ENCODE results near the gene IL9R.
"Not testable (repeated sequence)": the region's sequence is repeated elsewhere in the genome, so short reads cannot be mapped to it uniquely, and the experiment has no call there.

IL9R gene

GRCh38 chrX:156004740-156005139 is 7.2 kb downstream of the IL9R start:
- no peak overlapping the region for H3K27ac ChIP-seq (ENCODE audit: low read depth, low read length)
- H3K27me3 ChIP-seq (ENCODE audit: control insufficient read depth in 1 of 2, insufficient read depth in 2 of 2, low read length in 2 of 2) = no peaks in the 10 kb centered on the region
- no peaks in the 10 kb centered on the region for H3K36me3 ChIP-seq (ENCODE audit: control insufficient read depth in 1 of 2, insufficient read depth in 2 of 2, low read length in 2 of 2)
- H3K4me3 ChIP-seq (ENCODE audit: low read depth in 1 of 2, low read length in 2 of 2) = no peak overlapping the region
- H3K9ac ChIP-seq (ENCODE audit: low read depth in 1 of 2, low read length in 2 of 2) = no peak overlapping the region
- H3K9me3 ChIP-seq (ENCODE audit: control insufficient read depth in 1 of 2, low read length in 2 of 2) = no peaks in the 10 kb centered on the region
- H3K4me1 ChIP-seq (ENCODE audit: control insufficient read depth in 1 of 2, insufficient read depth in 2 of 2, low read length in 2 of 2) = peaks cover 0 to 13% of the 10 kb centered on the region in 2 donors

DNA sequence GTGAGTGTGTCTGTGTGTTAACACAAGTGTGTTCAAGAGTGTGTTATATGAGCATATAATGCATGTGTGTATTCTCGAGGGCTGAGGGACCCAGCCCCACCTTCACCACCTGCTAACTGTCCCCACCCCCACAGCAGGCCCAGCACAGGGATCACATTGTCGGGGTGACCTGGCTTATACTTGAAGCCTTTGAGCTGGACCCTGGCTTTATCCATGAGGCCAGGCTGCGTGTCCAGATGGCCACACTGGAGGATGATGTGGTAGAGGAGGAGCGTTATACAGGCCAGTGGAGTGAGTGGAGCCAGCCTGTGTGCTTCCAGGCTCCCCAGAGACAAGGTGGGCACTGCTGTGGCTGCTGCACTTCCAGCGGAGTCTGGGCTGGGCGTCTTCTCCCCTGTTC is 7.6 kb downstream of the IL9R start:
- no peak overlapping the region for H3K27ac ChIP-seq (ENCODE audit: low read depth, low read length)
- H3K36me3 ChIP-seq (ENCODE audit: control insufficient read depth in 1 of 2, insufficient read depth in 2 of 2, low read length in 2 of 2) = no peaks in the 10 kb centered on the region
- no peaks in the 10 kb centered on the region for H3K9me3 ChIP-seq (ENCODE audit: control insufficient read depth in 1 of 2, low read length in 2 of 2)

GRCh38 chrX:156006468-156006867 is 9.0 kb downstream of the IL9R start:
- H3K9me3 ChIP-seq (ENCODE audit: control insufficient read depth in 1 of 2, low read length in 2 of 2); H3K4me3 ChIP-seq (ENCODE audit: low read depth in 1 of 2, low read length in 2 of 2); H3K27me3 ChIP-seq (ENCODE audit: control insufficient read depth in 1 of 2, insufficient read depth in 2 of 2, low read length in 2 of 2); H3K4me1 ChIP-seq (ENCODE audit: control insufficient read depth in 1 of 2, insufficient read depth in 2 of 2, low read length in 2 of 2); H3K9ac ChIP-seq (ENCODE audit: low read depth in 1 of 2, low read length in 2 of 2); H3K27ac ChIP-seq (ENCODE audit: low read depth, low read length); H3K36me3 ChIP-seq (ENCODE audit: control insufficient read depth in 1 of 2, insufficient read depth in 2 of 2, low read length in 2 of 2): not testable (repeated sequence)

More for the DNA sequence above, 7.6 kb downstream of the IL9R start:
- Histone ChIP-seq H3K4me3 (ENCODE audit: low read depth in 1 of 2, low read length in 2 of 2) (no peak overlapping the region), H3K27me3 (ENCODE audit: control insufficient read depth in 1 of 2, insufficient read depth in 2 of 2, low read length in 2 of 2) (no peaks in the 10 kb centered on the region), H3K4me1 (ENCODE audit: control insufficient read depth in 1 of 2, insufficient read depth in 2 of 2, low read length in 2 of 2) (peaks cover 0 to 11% of the 10 kb centered on the region in 2 donors), H3K9ac (ENCODE audit: low read depth in 1 of 2, low read length in 2 of 2) (no peak overlapping the region)

GRCh38 chrX:156008379-156008778 is 10.9 kb downstream of the IL9R start:
- H3K36me3 ChIP-seq (ENCODE audit: control insufficient read depth in 1 of 2, insufficient read depth in 2 of 2, low read length in 2 of 2); H3K9ac ChIP-seq (ENCODE audit: low read depth in 1 of 2, low read length in 2 of 2); H3K4me1 ChIP-seq (ENCODE audit: control insufficient read depth in 1 of 2, insufficient read depth in 2 of 2, low read length in 2 of 2); H3K4me3 ChIP-seq (ENCODE audit: low read depth in 1 of 2, low read length in 2 of 2); H3K27me3 ChIP-seq (ENCODE audit: control insufficient read depth in 1 of 2, insufficient read depth in 2 of 2, low read length in 2 of 2); H3K27ac ChIP-seq (ENCODE audit: low read depth, low read length); H3K9me3 ChIP-seq (ENCODE audit: control insufficient read depth in 1 of 2, low read length in 2 of 2): not testable (repeated sequence)

DNA sequence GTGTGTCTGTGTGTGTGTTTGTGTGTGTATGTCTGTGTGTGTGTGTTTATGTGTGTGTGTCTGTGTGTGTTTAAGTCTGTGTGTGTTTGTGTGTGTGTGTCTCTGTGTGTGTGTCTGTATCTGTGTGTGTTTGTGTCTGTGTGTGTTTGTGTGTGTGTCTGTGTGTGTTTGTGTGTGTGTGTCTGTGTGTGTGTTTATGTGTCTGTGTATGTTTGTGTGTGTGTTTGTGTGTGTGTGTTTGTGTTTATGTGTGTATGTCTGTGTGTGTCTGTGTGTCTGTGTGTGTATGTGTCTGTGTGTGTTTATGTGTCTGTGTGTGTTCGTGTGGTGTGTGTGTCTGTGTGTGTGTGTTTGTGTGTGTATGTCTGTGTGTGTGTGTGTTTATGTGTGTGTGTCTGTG is 11.4 kb downstream of the IL9R start:
- Histone ChIP-seq H3K9ac (ENCODE audit: low read depth in 1 of 2, low read length in 2 of 2) (no peak overlapping the region), H3K36me3 (ENCODE audit: control insufficient read depth in 1 of 2, insufficient read depth in 2 of 2, low read length in 2 of 2) (no peaks in the 10 kb centered on the region), H3K9me3 (ENCODE audit: control insufficient read depth in 1 of 2, low read length in 2 of 2) (no peaks in the 10 kb centered on the region), H3K4me3 (ENCODE audit: low read depth in 1 of 2, low read length in 2 of 2) (no peak overlapping the region), H3K27me3 (ENCODE audit: control insufficient read depth in 1 of 2, insufficient read depth in 2 of 2, low read length in 2 of 2) (no peaks in the 10 kb centered on the region), H3K27ac (ENCODE audit: low read depth, low read length) (no peak overlapping the region), H3K4me1 (ENCODE audit: control insufficient read depth in 1 of 2, insufficient read depth in 2 of 2, low read length in 2 of 2) (peaks cover 0 to under 1% of the 10 kb centered on the region in 2 donors)

DNA sequence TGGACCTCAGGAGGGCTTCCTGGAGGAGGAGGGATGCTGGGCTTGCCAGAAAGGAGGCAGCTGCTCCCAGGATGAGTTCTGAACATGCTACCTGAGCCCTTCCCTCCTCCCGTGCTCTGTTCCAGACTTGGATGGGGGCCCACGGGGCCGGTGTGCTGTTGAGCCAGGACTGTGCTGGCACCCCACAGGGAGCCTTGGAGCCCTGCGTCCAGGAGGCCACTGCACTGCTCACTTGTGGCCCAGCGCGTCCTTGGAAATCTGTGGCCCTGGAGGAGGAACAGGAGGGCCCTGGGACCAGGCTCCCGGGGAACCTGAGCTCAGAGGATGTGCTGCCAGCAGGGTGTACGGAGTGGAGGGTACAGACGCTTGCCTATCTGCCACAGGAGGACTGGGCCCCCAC is 12.2 kb downstream of the IL9R start:
- not testable (repeated sequence) for H3K27me3 ChIP-seq (ENCODE audit: control insufficient read depth in 1 of 2, insufficient read depth in 2 of 2, low read length in 2 of 2); H3K9ac ChIP-seq (ENCODE audit: low read depth in 1 of 2, low read length in 2 of 2); H3K4me1 ChIP-seq (ENCODE audit: control insufficient read depth in 1 of 2, insufficient read depth in 2 of 2, low read length in 2 of 2); H3K9me3 ChIP-seq (ENCODE audit: control insufficient read depth in 1 of 2, low read length in 2 of 2); H3K36me3 ChIP-seq (ENCODE audit: control insufficient read depth in 1 of 2, insufficient read depth in 2 of 2, low read length in 2 of 2); H3K4me3 ChIP-seq (ENCODE audit: low read depth in 1 of 2, low read length in 2 of 2); H3K27ac ChIP-seq (ENCODE audit: low read depth, low read length)

DNA sequence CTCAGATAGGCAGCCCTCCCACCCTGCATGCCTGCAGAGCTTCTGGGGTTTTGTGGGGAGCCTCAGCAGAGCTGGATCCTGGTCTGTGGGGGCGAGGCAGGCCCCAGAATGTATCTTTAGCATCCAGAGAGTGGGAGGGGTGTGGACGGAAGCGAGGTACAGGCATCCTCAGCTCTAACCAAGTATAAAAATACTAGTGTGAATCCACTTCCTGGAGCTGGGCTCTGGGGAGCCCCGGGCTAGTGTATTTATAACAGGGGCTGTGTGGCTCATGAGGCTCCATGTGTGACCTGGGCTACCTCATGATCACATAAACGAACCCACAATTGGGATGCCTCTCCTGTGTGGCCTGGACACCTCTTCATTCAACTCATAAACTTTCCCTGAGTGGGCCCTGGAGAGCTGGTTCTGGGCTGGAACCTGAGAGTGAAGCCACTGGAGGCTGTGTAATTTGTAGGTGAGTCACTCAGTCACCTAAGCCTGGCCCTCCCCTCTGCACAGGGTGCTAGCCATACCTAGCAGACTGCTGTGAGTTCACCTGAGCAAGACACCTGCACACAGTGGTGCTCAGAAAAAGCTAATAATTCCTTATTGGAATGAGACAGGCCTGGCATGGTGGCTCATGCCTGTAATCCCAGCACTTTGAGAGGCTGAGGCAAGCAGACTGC is 15.9 kb downstream of the IL9R start:
- not testable (repeated sequence) for H3K36me3 ChIP-seq (ENCODE audit: control insufficient read depth in 1 of 2, insufficient read depth in 2 of 2, low read length in 2 of 2); H3K27ac ChIP-seq (ENCODE audit: low read depth, low read length); H3K9me3 ChIP-seq (ENCODE audit: control insufficient read depth in 1 of 2, low read length in 2 of 2); H3K27me3 ChIP-seq (ENCODE audit: control insufficient read depth in 1 of 2, insufficient read depth in 2 of 2, low read length in 2 of 2); H3K9ac ChIP-seq (ENCODE audit: low read depth in 1 of 2, low read length in 2 of 2); H3K4me1 ChIP-seq (ENCODE audit: control insufficient read depth in 1 of 2, insufficient read depth in 2 of 2, low read length in 2 of 2); H3K4me3 ChIP-seq (ENCODE audit: low read depth in 1 of 2, low read length in 2 of 2)

GRCh38 chrX:156019846-156020245 is 22.4 kb downstream of the IL9R start:
- H3K9ac ChIP-seq (ENCODE audit: low read depth in 1 of 2, low read length in 2 of 2); H3K4me3 ChIP-seq (ENCODE audit: low read depth in 1 of 2, low read length in 2 of 2); H3K4me1 ChIP-seq (ENCODE audit: control insufficient read depth in 1 of 2, insufficient read depth in 2 of 2, low read length in 2 of 2); H3K27ac ChIP-seq (ENCODE audit: low read depth, low read length); H3K9me3 ChIP-seq (ENCODE audit: control insufficient read depth in 1 of 2, low read length in 2 of 2); H3K36me3 ChIP-seq (ENCODE audit: control insufficient read depth in 1 of 2, insufficient read depth in 2 of 2, low read length in 2 of 2); H3K27me3 ChIP-seq (ENCODE audit: control insufficient read depth in 1 of 2, insufficient read depth in 2 of 2, low read length in 2 of 2): not testable (repeated sequence)

GRCh38 chrX:156023002-156023401 is 25.5 kb downstream of the IL9R start:
- not testable (repeated sequence) for H3K27ac ChIP-seq (ENCODE audit: low read depth, low read length); H3K27me3 ChIP-seq (ENCODE audit: control insufficient read depth in 1 of 2, insufficient read depth in 2 of 2, low read length in 2 of 2); H3K36me3 ChIP-seq (ENCODE audit: control insufficient read depth in 1 of 2, insufficient read depth in 2 of 2, low read length in 2 of 2); H3K4me3 ChIP-seq (ENCODE audit: low read depth in 1 of 2, low read length in 2 of 2); H3K4me1 ChIP-seq (ENCODE audit: control insufficient read depth in 1 of 2, insufficient read depth in 2 of 2, low read length in 2 of 2); H3K9me3 ChIP-seq (ENCODE audit: control insufficient read depth in 1 of 2, low read length in 2 of 2); H3K9ac ChIP-seq (ENCODE audit: low read depth in 1 of 2, low read length in 2 of 2)

- not testable (repeated sequence) for H3K27ac ChIP-seq (ENCODE audit: low read depth, low read length); H3K9ac ChIP-seq (ENCODE audit: low read depth in 1 of 2, low read length in 2 of 2); H3K36me3 ChIP-seq (ENCODE audit: control insufficient read depth in 1 of 2, insufficient read depth in 2 of 2, low read length in 2 of 2); H3K9me3 ChIP-seq (ENCODE audit: control insufficient read depth in 1 of 2, low read length in 2 of 2); H3K27me3 ChIP-seq (ENCODE audit: control insufficient read depth in 1 of 2, insufficient read depth in 2 of 2, low read length in 2 of 2); H3K4me3 ChIP-seq (ENCODE audit: low read depth in 1 of 2, low read length in 2 of 2); H3K4me1 ChIP-seq (ENCODE audit: control insufficient read depth in 1 of 2, insufficient read depth in 2 of 2, low read length in 2 of 2)
These were observed 27.5 kb downstream of the IL9R start for GRCh38 chrX:156024949-156025492.

Data from duodenal mucosa (tissue), 2 donors.